Spleen (tissue), 11 donors: ENCODE measurements around the gene SYNPO. TPM values are rescaled to one million over a fixed set of nuclear protein-coding genes. Genes with fewer than 3 reads are reported as not detected.
A peak's percentile ranks its signal among the peaks of the same experiment; 100 is the strongest.

Source experiments
- DNase-seq: peaks from one replicate; pipeline ENCODE4 v3.0.0-alpha.2; 2020
- H3K27ac ChIP-seq, 8 donors: fragments of 200-600 bp; sonication (generic) in 7 of 8; 1 replicate in 4 of 8; 2 replicates in 4 of 8; pipeline versions ENCODE4 v1.5.0 to v1.8.0; 2016 to 2021; ENCODE audit warnings: inconsistent platforms in 4 of 8, mild to moderate bottlenecking in 4 of 8, moderate library complexity in 1 of 8
- H3K27me3 ChIP-seq, 7 donors: fragments of 200-600 bp; sonication (generic) in 6 of 7; replicated peaks in 1 of 7; 1 replicate in 4 of 7; 2 replicates in 3 of 7; pipeline versions ENCODE4 v1.5.0 to v1.8.0; 2016 to 2021; ENCODE audit warnings: inconsistent platforms in 3 of 7, mild to moderate bottlenecking in 1 of 7
- H3K36me3 ChIP-seq, 6 donors: fragments of 200-600 bp; sonication (generic) in 5 of 6; 1 replicate in 4 of 6; 2 replicates in 2 of 6; pipeline versions ENCODE4 v1.5.0 to v1.8.0; 2016 to 2021; ENCODE audit warnings: inconsistent platforms in 2 of 6
- H3K4me1 ChIP-seq, 6 donors: fragments of 200-600 bp; sonication (generic) in 5 of 6; 1 replicate in 3 of 6; 2 replicates in 3 of 6; pipeline versions ENCODE4 v1.5.0 to v1.8.0; 2016 to 2021; ENCODE audit warnings: inconsistent platforms in 3 of 6
- H3K4me3 ChIP-seq, 8 donors: fragments of 200-600 bp; sonication (generic) in 7 of 8; 1 replicate in 4 of 8; 2 replicates in 4 of 8; pipeline versions ENCODE4 v1.5.0 to v1.8.0; 2016 to 2021; ENCODE audit warnings: inconsistent platforms in 4 of 8, mild to moderate bottlenecking in 4 of 8, moderate library complexity in 2 of 8
- H3K9me3 ChIP-seq, 8 donors: fragments of 200-600 bp; sonication (generic) in 7 of 8; 1 replicate in 4 of 8; 2 replicates in 4 of 8; pipeline versions ENCODE4 v1.5.0 to v1.8.0; 2016 to 2021; ENCODE audit warnings: inconsistent platforms in 4 of 8
- POLR2A ChIP-seq, 3 donors: fragments of 450-650 bp; IDR thresholded peaks; one replicate each; pipeline ENCODE4 v1.5.1; 2017; ENCODE audit warnings: antibody characterized with exemption in 3 of 3, mild to moderate bottlenecking in 1 of 3
- POLR2AphosphoS5 ChIP-seq, 3 donors: sonication (generic); formaldehyde crosslinking; IDR thresholded peaks; one replicate each; pipeline ENCODE4 v1.5.1; 2017; ENCODE audit warnings: antibody characterized with exemption in 3 of 3
- WGBS, 5 donors: extraction: QIAGEN DNeasy Blood & Tissue Kit in 3 of 5; methylation state at CpG; one replicate each; pipeline versions ENCODE4 v1.1.5 to v1.1.7; 2013 to 2018; 5-methylcytosine and 5-hydroxymethylcytosine counted together
- intact Hi-C: fragments of 100-400 bp; cut with DNase I; formaldehyde crosslinking; loops from one replicate; pipeline ENCODE4 v1.15.0; 2023; ENCODE audit warnings: low total_unique reads
- polyA plus RNA-seq, 3 donors: library from polyadenylated mRNA; stranded (reverse); fragments of 200-250 nt; gene quantifications; one replicate each; pipeline ENCODE4 v1.2.1, GENCODE V29; 2013
- total RNA-seq, 7 donors: library from RNA; depleted of rRNA in 3 of 7; stranded (reverse); fragments of >200 nt in 3 of 7; fragmentation: NEBNext Ultra II Directional in 4 of 7; extraction: Animal tissue kit (Norgen Biotek cat#: 25700) in 4 of 7; gene quantifications; one replicate each; pipeline versions ENCODE4 v1.1.0 to v1.2.1, GENCODE V29; 2016 to 2021
- TF ChIP-seq, protein P1 (sequence below), 11 experiments: fragments of 200-600 bp in 7 of 11; fragments of 450-650 bp in 4 of 11; sonication (generic) in 4 of 11; IDR thresholded peaks in 8 of 11; conservative IDR thresholded peaks in 3 of 11; 1 replicate in 7 of 11; 2 replicates in 4 of 11; pipeline versions ENCODE4 v1.4.0 to v1.8.0; 2016 to 2021; ENCODE audit warnings: antibody characterized with exemption in 11 of 11, inconsistent platforms in 4 of 11, mild to moderate bottlenecking in 1 of 11
- donor health status: healthy with polysubstance abuse.
- donor health status: DM: no; HTN: no; CAD: no; lungs with moderate emphysema.
- donor health status: DM: no; HTN: no; CAD: no.
- donor health status: Bipolar disorder and iron deficiency.
- donor health status: healthy.
- donor health status: DM: no; HTN: no; CAD: no.
- donor health status: DM: yes; HTN: yes; CAD: no.

SYNPO gene
- total and polyA plus RNA-seq, 10 donors = 6.9 to 133 (median 45.9) TPM

DNA sequence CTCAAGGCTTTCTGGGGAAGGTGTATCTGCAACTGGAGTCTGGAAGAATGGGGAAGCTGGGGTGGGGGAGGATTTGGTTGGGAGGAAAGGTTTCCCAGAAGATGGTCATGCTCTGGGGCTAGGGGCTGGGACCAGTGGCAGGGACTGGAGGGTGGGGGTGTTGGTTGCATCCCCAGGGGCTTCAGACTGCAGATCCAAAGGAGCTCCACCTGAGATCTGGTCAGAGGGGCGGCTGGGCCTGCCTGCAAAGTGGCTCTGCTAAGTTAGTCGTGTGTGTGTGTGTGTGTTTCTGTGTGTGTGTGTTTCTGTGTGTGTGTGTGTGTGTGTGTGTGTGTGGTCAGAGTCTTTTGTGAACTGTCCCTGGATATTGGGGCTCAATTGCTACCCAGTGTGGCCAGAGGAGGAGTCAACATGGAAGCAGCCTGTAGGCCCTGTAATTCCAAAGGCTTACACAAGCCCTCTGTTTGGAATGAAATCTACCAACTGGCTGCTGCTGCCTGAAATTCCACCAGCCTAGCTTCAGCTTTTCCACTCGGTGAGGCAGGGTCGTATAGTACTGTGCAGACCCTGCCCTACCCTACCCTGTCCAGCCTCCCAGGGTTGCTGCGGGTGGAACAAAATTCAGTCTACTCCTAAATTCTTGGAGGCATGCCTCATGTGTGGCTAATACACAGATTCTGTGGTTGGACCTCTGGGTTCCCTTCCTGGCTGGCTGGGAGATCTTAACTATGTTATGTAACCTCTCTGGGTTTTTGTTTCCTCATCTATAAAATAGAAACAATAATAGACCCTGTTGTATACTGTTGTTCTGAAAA, 12.5 kb upstream of the SYNPO start:
- Histone ChIP-seq H3K36me3 (peaks cover 0 to 8% (median 0%) of the 10 kb centered on the region in 6 donors), H3K9me3 (no peaks in the 10 kb centered on the region), H3K4me1 (peaks cover 28 to 98% (median 72%) of the 10 kb centered on the region in 6 donors), H3K27ac (peak overlapping the region in 5 of 8 donors; percentile 85 to 89 (median 88)), H3K27me3 (peaks cover 0 to 22% (median 0%) of the 10 kb centered on the region in 7 donors), H3K4me3 (no peak overlapping the region)
- DNase-seq = no peak
- WGBS, 5 donors = 67 to 85% (median 84%) methylated on average over 5 of the region's 5 CpGs
- no peak for TF ChIP-seq POLR2AphosphoS5 (IDR thresholded peaks at IDR 0.05)
- TF ChIP-seq, protein P1, sequence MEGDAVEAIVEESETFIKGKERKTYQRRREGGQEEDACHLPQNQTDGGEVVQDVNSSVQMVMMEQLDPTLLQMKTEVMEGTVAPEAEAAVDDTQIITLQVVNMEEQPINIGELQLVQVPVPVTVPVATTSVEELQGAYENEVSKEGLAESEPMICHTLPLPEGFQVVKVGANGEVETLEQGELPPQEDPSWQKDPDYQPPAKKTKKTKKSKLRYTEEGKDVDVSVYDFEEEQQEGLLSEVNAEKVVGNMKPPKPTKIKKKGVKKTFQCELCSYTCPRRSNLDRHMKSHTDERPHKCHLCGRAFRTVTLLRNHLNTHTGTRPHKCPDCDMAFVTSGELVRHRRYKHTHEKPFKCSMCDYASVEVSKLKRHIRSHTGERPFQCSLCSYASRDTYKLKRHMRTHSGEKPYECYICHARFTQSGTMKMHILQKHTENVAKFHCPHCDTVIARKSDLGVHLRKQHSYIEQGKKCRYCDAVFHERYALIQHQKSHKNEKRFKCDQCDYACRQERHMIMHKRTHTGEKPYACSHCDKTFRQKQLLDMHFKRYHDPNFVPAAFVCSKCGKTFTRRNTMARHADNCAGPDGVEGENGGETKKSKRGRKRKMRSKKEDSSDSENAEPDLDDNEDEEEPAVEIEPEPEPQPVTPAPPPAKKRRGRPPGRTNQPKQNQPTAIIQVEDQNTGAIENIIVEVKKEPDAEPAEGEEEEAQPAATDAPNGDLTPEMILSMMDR (IDR thresholded peaks at IDR 0.05 in 8 of 11, conservative IDR thresholded peaks at IDR 0.05 in 3 of 11) = no peak
- TF ChIP-seq POLR2A (IDR thresholded peaks at IDR 0.05) = no peak
- intact Hi-C loops = no loop called here

DNA sequence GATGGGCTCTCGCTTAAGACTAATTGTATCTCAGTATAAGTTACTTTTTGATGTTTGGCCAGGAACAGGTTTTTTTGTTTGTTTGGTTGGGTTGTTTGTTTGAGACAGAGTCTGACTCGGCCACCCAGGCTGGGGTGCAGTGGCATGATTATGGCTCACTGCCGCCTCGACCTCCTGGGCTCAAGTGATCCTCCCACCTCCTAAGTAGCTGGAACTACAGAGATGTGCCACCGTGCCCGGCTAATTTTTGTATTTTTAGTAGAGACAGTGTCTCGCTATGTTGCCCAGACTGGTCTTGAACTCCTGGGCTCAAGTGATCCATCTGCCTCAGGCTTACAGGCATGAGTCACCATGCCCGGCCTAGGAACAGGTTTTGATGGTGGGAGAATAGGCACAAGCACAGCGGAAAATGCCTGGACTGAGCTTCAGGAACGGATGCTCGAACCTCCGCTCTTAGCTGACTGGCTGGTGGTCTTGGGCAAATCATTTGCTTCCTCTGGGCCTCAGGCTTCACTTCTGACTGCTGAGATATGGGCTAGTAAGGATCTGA, 11.4 kb upstream of the SYNPO start:
- no peak overlapping the region for H3K4me3 ChIP-seq
- H3K27ac ChIP-seq = peak overlapping the region in 4 of 8 donors; percentile 5 to 28 (median 14)
- peaks cover 17 to 91% (median 65%) of the 10 kb centered on the region in 6 donors for H3K4me1 ChIP-seq
- TF ChIP-seq POLR2AphosphoS5 (IDR thresholded peaks at IDR 0.05) (no peak), POLR2A (IDR thresholded peaks at IDR 0.05) (no peak)
- TF ChIP-seq, protein P1 (IDR thresholded peaks at IDR 0.05 in 8 of 11, conservative IDR thresholded peaks at IDR 0.05 in 3 of 11) = no peak
- WGBS, 5 donors = 86 to 95% (median 89%) methylated on average over 12 of the region's 12 CpGs
- H3K27me3 ChIP-seq = peaks cover 0 to 18% (median 0%) of the 10 kb centered on the region in 7 donors
- intact Hi-C loops = no loop called here
- no peak for DNase-seq
- no peaks in the 10 kb centered on the region for H3K9me3 ChIP-seq
- peaks cover 0 to 8% (median 0%) of the 10 kb centered on the region in 6 donors for H3K36me3 ChIP-seq

DNA sequence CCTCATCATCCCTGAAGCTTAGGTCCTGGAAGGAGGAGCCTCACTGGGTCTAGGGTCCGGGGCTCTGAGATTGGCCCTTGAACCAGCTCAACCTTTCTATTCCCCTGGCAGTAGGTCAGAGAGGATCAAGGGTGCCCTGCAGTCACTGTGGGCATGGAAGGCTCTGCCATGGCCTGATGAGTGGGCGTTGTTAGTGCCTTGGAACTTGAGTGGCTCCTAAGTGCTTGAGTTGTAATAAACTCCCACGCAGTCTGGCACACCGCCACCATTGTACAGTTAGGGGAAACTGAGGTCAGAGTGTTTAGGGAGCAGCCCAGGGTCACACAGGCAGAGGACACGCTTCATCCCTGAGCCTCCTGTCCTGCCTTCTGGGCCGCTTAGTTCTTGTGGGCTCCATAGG, 10.4 kb upstream of the SYNPO start:
- Histone ChIP-seq H3K36me3 (peaks cover 0 to 11% (median 0%) of the 10 kb centered on the region in 6 donors), H3K9me3 (no peaks in the 10 kb centered on the region), H3K4me3 (no peak overlapping the region), H3K27ac (peak overlapping the region in 2 of 8 donors; percentile 37 to 70), H3K27me3 (peaks cover 0 to 10% (median 0%) of the 10 kb centered on the region in 7 donors), H3K4me1 (peaks cover 15 to 85% (median 59%) of the 10 kb centered on the region in 6 donors)
- 79 to 89% (median 83%) methylated on average over 6 of the region's 6 CpGs for WGBS, 5 donors
- no peak for DNase-seq
- intact Hi-C loops = no loop called here
- TF ChIP-seq POLR2A (IDR thresholded peaks at IDR 0.05) (no peak), POLR2AphosphoS5 (IDR thresholded peaks at IDR 0.05) (no peak)
- TF ChIP-seq, protein P1 (IDR thresholded peaks at IDR 0.05 in 8 of 11, conservative IDR thresholded peaks at IDR 0.05 in 3 of 11) = no peak
